ENCODE measurements around the gene UCHL1. TPM values are rescaled to one million over a fixed set of nuclear protein-coding genes. Genes with fewer than 3 reads are reported as not detected.
"Not testable (repeated sequence)": the region's sequence is repeated elsewhere in the genome, so short reads cannot be mapped to it uniquely, and the experiment has no call there.

UCHL1 gene
- total and polyA plus RNA-seq, 8 donors: 2.7 to 198 (median 12.1) TPM

GRCh38 chr4:41307638-41308037 is 50.9 kb downstream of the UCHL1 start:
- Histone ChIP-seq H3K27me3 (no peaks in the 10 kb centered on the region), H3K9me3 (no peaks in the 10 kb centered on the region), H3K27ac (no peak overlapping the region), H3K4me1 (no peaks in the 10 kb centered on the region), H3K36me3 (no peaks in the 10 kb centered on the region), H3K4me3 (no peak overlapping the region)
- WGBS, 2 donors: 71 to 90% methylated on average over 1 of the region's 1 CpG
- no peak for ATAC-seq
- no peak for DNase-seq
- intact Hi-C loops (cut with DNase I): no loop called here
- no peak for FAIRE-seq
- TF ChIP-seq, protein P1, sequence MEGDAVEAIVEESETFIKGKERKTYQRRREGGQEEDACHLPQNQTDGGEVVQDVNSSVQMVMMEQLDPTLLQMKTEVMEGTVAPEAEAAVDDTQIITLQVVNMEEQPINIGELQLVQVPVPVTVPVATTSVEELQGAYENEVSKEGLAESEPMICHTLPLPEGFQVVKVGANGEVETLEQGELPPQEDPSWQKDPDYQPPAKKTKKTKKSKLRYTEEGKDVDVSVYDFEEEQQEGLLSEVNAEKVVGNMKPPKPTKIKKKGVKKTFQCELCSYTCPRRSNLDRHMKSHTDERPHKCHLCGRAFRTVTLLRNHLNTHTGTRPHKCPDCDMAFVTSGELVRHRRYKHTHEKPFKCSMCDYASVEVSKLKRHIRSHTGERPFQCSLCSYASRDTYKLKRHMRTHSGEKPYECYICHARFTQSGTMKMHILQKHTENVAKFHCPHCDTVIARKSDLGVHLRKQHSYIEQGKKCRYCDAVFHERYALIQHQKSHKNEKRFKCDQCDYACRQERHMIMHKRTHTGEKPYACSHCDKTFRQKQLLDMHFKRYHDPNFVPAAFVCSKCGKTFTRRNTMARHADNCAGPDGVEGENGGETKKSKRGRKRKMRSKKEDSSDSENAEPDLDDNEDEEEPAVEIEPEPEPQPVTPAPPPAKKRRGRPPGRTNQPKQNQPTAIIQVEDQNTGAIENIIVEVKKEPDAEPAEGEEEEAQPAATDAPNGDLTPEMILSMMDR (IDR thresholded peaks at IDR 0.05): no peak

DNA sequence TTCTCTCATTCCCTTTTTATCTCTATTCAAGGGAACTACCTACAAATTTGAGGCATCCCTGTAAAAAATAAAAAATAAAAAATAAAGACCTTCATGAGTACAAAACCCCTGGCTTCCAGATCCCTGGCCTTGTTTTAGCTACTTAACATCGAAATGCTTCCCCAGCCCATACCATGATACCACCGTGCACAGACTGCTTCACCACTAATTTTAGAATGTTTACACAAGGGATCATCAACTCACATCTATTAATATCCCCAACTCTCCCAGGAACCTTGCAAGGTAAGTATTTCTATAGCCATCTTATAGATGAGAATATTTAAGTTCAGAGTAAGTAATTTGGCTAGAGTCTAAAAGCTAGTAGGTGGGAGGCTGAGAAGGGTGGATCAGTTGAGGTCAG is 51.7 kb downstream of the UCHL1 start:
- TF ChIP-seq, protein P1 (IDR thresholded peaks at IDR 0.05): no peak
- Histone ChIP-seq H3K4me3 (no peak overlapping the region), H3K27ac (no peak overlapping the region), H3K36me3 (no peaks in the 10 kb centered on the region), H3K27me3 (no peaks in the 10 kb centered on the region), H3K4me1 (no peaks in the 10 kb centered on the region), H3K9me3 (no peaks in the 10 kb centered on the region)
- ATAC-seq (no peak), DNase-seq (no peak), FAIRE-seq (no peak)
- intact Hi-C loops (cut with DNase I): no loop called here
- WGBS, 2 donors: 67 to 72% methylated on average over 2 of the region's 2 CpGs

GRCh38 chr4:41315426-41315825 is 58.7 kb downstream of the UCHL1 start:
- H3K4me1 ChIP-seq; ATAC-seq; FAIRE-seq; H3K27ac ChIP-seq; H3K4me3 ChIP-seq; DNase-seq; H3K9me3 ChIP-seq; H3K27me3 ChIP-seq; H3K36me3 ChIP-seq; intact Hi-C loops (cut with DNase I): not testable (repeated sequence)
- WGBS, 2 donors: 89 to 93% methylated on average over 14 of the region's 14 CpGs

DNA sequence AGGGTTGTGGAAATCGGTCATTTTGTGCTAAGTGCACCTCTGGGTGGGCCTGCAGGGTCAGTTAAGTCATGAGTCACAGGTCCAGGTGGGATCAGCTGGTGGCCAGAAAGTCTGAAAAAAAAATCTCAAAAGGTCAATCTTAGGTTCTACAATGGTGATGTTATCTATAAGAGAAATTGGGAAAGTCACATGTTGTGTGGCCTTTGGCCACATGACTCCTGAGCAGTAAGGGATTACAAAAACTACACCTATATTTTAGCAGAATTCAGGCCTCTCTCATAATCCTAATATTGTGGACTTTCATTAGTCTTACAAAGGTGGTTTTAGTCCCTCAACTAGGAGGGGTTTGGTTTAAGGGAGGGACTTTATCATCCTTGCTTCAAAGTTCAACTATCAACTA is 59.1 kb downstream of the UCHL1 start:
- WGBS, 2 donors: 91 to 93% methylated on average over 1 of the region's 1 CpG
- ATAC-seq (no peak), FAIRE-seq (no peak), DNase-seq (no peak)
- H3K27ac ChIP-seq: no peak overlapping the region
- no peaks in the 10 kb centered on the region for H3K4me1 ChIP-seq
- no peak overlapping the region for H3K4me3 ChIP-seq
- no peaks in the 10 kb centered on the region for H3K36me3 ChIP-seq
- H3K9me3 ChIP-seq: no peaks in the 10 kb centered on the region
- intact Hi-C loops (cut with DNase I): no loop called here
- TF ChIP-seq, protein P1 (IDR thresholded peaks at IDR 0.05): no peak
- H3K27me3 ChIP-seq: no peaks in the 10 kb centered on the region

Other genes with a start within 250 kb of the UCHL1 start
- gene APBB2, start 42.4 kb upstream of the UCHL1 start, total RNA-seq: 10 to 100 TPM; 11.0 to 21.6 (median 12.6) TPM
- 10 to 100 TPM in 1 of 2 donors, 1 to 10 TPM in 1; 9.1 to 10.8 TPM for gene APBB2, start 42.4 kb upstream of the UCHL1 start, polyA plus RNA-seq